ENCODE results near the gene ZNF182.
"Not testable (repeated sequence)": the region's sequence is repeated elsewhere in the genome, so short reads cannot be mapped to it uniquely, and the experiment has no call there.

DNA sequence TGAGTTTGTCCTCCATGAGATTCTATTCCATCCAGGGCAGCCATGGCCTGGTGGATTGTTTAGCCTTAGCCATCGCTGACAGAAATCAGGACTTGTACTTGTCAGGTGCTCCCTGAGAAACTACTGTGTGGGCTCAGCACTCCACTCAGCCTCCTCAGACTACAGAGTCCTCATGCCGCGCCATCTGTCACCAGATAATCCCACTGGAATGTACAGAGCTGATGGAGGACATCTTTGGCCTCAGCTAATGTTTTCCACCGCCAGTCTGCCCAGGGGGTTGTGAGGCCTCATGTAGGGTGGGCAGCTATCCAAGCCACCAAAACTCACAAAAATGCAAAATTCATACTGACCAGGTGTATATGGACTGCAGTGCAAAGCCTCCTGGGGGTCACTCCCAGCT, 45.6 kb downstream of the ZNF182 start:
- TF ChIP-seq, protein P1, sequence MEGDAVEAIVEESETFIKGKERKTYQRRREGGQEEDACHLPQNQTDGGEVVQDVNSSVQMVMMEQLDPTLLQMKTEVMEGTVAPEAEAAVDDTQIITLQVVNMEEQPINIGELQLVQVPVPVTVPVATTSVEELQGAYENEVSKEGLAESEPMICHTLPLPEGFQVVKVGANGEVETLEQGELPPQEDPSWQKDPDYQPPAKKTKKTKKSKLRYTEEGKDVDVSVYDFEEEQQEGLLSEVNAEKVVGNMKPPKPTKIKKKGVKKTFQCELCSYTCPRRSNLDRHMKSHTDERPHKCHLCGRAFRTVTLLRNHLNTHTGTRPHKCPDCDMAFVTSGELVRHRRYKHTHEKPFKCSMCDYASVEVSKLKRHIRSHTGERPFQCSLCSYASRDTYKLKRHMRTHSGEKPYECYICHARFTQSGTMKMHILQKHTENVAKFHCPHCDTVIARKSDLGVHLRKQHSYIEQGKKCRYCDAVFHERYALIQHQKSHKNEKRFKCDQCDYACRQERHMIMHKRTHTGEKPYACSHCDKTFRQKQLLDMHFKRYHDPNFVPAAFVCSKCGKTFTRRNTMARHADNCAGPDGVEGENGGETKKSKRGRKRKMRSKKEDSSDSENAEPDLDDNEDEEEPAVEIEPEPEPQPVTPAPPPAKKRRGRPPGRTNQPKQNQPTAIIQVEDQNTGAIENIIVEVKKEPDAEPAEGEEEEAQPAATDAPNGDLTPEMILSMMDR (IDR thresholded peaks at IDR 0.05): not testable (repeated sequence)
- not testable (repeated sequence) for TF ChIP-seq POLR2AphosphoS5, POLR2A (IDR thresholded peaks at IDR 0.05)
